ENCODE data around the gene CLASRP. TPM values are rescaled to one million over a fixed set of nuclear protein-coding genes. Genes with fewer than 3 reads are reported as not detected.

The CLASRP gene
- total RNA-seq, 1 experiment from 2014 or later, result 38.9 TPM

- Histone ChIP-seq H3K9ac (ENCODE audit: low read length) (no peak overlapping the region), H3K4me1 (ENCODE audit: insufficient read depth, low read length) (no peaks in the 10 kb centered on the region), H2AFZ (ENCODE audit: low read length) (no peak overlapping the region), H3K9me2 (replicated peaks; ENCODE audit: low read length) (no peaks in the 10 kb centered on the region), H3K79me2 (ENCODE audit: low read length) (no peaks in the 10 kb centered on the region), H3K4me2 (ENCODE audit: low read length) (no peak overlapping the region), H4K20me1 (ENCODE audit: low read length) (no peaks in the 10 kb centered on the region), H3K27me3 (ENCODE audit: low read length) (no peaks in the 10 kb centered on the region), H3K9me3 (ENCODE audit: low read length) (no peaks in the 10 kb centered on the region), H3F3A (ENCODE audit: low read length, unreplicated experiment) (no peaks in the 10 kb centered on the region), H3K4me3 (ENCODE audit: low read length) (no peak overlapping the region), H3K36me3 (ENCODE audit: low read depth, low read length) (peaks cover 27% of the 10 kb centered on the region), H3K27ac (ENCODE audit: low read length) (no peak overlapping the region)
- peak; percentile 89 for ATAC-seq
- peak; percentile 73 for DNase-seq
- no TSS peak for BruUV-seq (replicated peaks)
- ChIA-PET POLR2A (ENCODE audit: unreplicated experiment) (no interaction called here), CTCF (interaction anchor here (0.5 to 0.7 kb wide), 7 partner anchors 20 to 419 kb away, joined by 3 to 9 read pairs (median 3); partner anchors contain the start of gene CLASRP)
- intact Hi-C loops (cut with micrococcal nuclease), result no loop called here
- TF ChIP-seq EZH2phosphoT487 (IDR thresholded peaks at IDR 0.05; ENCODE audit: borderline replicate concordance, low read length) (no peak), EZH2 (IDR thresholded peaks at IDR 0.05; ENCODE audit: low read length, unreplicated experiment) (no peak), CTCF (conservative IDR thresholded peaks at IDR 0.05; ENCODE audit: low read depth, low read length) (peak; percentile 85)
These were observed 20.6 kb downstream of the CLASRP start for GRCh38 chr19:45059258-45059965.

GRCh38 chr19:45061965-45062364, 23.1 kb downstream of the CLASRP start:
- Histone ChIP-seq H3K9ac (ENCODE audit: low read length) (no peak overlapping the region), H3K4me1 (ENCODE audit: insufficient read depth, low read length) (no peaks in the 10 kb centered on the region), H3K79me2 (ENCODE audit: low read length) (no peaks in the 10 kb centered on the region), H3K4me2 (ENCODE audit: low read length) (no peak overlapping the region), H2AFZ (ENCODE audit: low read length) (no peak overlapping the region), H3K9me2 (replicated peaks; ENCODE audit: low read length) (no peaks in the 10 kb centered on the region), H3K9me3 (ENCODE audit: low read length) (no peaks in the 10 kb centered on the region), H3K27ac (ENCODE audit: low read length) (no peak overlapping the region), H3F3A (ENCODE audit: low read length, unreplicated experiment) (no peaks in the 10 kb centered on the region), H3K36me3 (ENCODE audit: low read depth, low read length) (peaks cover 27% of the 10 kb centered on the region), H3K27me3 (ENCODE audit: low read length) (no peaks in the 10 kb centered on the region), H3K4me3 (ENCODE audit: low read length) (no peak overlapping the region), H4K20me1 (ENCODE audit: low read length) (no peaks in the 10 kb centered on the region)
- CTCF ChIA-PET, result no interaction called here
- no peak for ATAC-seq
- no peak for DNase-seq
- POLR2A ChIA-PET (ENCODE audit: unreplicated experiment), result no interaction called here
- no peak for TF ChIP-seq EZH2phosphoT487 (IDR thresholded peaks at IDR 0.05; ENCODE audit: borderline replicate concordance, low read length)
- TF ChIP-seq EZH2 (IDR thresholded peaks at IDR 0.05; ENCODE audit: low read length, unreplicated experiment), result no peak
- no peak for TF ChIP-seq CTCF (conservative IDR thresholded peaks at IDR 0.05; ENCODE audit: low read depth, low read length)
- no TSS peak for BruUV-seq (replicated peaks)
- intact Hi-C loops (cut with micrococcal nuclease), result no loop called here

All from PC-3 (cell line).